SKM-1 (cell line): ENCODE results near the gene PDCL2.
"Not testable (repeated sequence)": the region's sequence is repeated elsewhere in the genome, so short reads cannot be mapped to it uniquely, and the experiment has no call there.

ENCODE experiments used
- DNase-seq: peaks from one replicate; lab custom pipeline; 2025; ENCODE audit not compliant: unreplicated experiment; lab: John Stamatoyannopoulos, UW

The PDCL2 gene

GRCh38 chr4:55592014-55592413 is at the start of gene PDCL2:
TSS of gene PDCL2 (minus strand) at chr4:55592245. CDS start at chr4:55592109, 136 bp downstream.
- no peak for DNase-seq

- DNase-seq = no peak
These were observed 45.3 kb upstream of the PDCL2 start for GRCh38 chr4:55637272-55637820.

- DNase-seq = no peak
These were observed 44.6 kb upstream of the PDCL2 start for GRCh38 chr4:55636656-55636999.

GRCh38 chr4:55635741-55636655 is 44.0 kb upstream of the PDCL2 start, which contains the start of gene NMU:
TSS of gene NMU (minus strand) at chr4:55636298. CDS start at chr4:55636192, 106 bp downstream.
- DNase-seq = no peak

GRCh38 chr4:55635282-55635681 is 43.2 kb upstream of the PDCL2 start:
- DNase-seq = no peak

GRCh38 chr4:55634417-55635128 is 42.5 kb upstream of the PDCL2 start:
- DNase-seq = no peak

- DNase-seq = no peak
These were observed 41.9 kb upstream of the PDCL2 start for GRCh38 chr4:55633903-55634302.

- DNase-seq = no peak
These were observed 33.8 kb upstream of the PDCL2 start for GRCh38 chr4:55625835-55626234.

GRCh38 chr4:55624063-55624462 is 32.0 kb upstream of the PDCL2 start:
- DNase-seq = not testable (repeated sequence)

- DNase-seq = no peak
These were observed 26.6 kb upstream of the PDCL2 start for GRCh38 chr4:55618546-55619143.

GRCh38 chr4:55617587-55618197 is 25.6 kb upstream of the PDCL2 start:
- DNase-seq = no peak

GRCh38 chr4:55615008-55615407 is 23.0 kb upstream of the PDCL2 start:
- no peak for DNase-seq

GRCh38 chr4:55613621-55614020 is 21.6 kb upstream of the PDCL2 start:
- DNase-seq = no peak

GRCh38 chr4:55612341-55612740 is 20.3 kb upstream of the PDCL2 start:
- DNase-seq = no peak

- no peak for DNase-seq
These were observed 19.5 kb upstream of the PDCL2 start for GRCh38 chr4:55611358-55612059.

GRCh38 chr4:55610381-55610780 is 18.3 kb upstream of the PDCL2 start:
- no peak for DNase-seq

GRCh38 chr4:55609393-55609866 is 17.4 kb upstream of the PDCL2 start:
- DNase-seq = no peak

GRCh38 chr4:55608591-55608990 is 16.5 kb upstream of the PDCL2 start:
- no peak for DNase-seq

- DNase-seq = no peak
These were observed 13.0 kb upstream of the PDCL2 start for GRCh38 chr4:55604996-55605395.

GRCh38 chr4:55600640-55601039 is 8.6 kb upstream of the PDCL2 start:
- DNase-seq = no peak
